Measurements from ENCODE around the gene CDC42BPA. TPM values are rescaled to one million over a fixed set of nuclear protein-coding genes. Genes with fewer than 3 reads are reported as not detected.
"Not testable (repeated sequence)": the region's sequence is repeated elsewhere in the genome, so short reads cannot be mapped to it uniquely, and the experiment has no call there.

The CDC42BPA gene
- total and polyA plus RNA-seq, 12 donors, result 7.4 to 73.8 (median 37.2) TPM

DNA sequence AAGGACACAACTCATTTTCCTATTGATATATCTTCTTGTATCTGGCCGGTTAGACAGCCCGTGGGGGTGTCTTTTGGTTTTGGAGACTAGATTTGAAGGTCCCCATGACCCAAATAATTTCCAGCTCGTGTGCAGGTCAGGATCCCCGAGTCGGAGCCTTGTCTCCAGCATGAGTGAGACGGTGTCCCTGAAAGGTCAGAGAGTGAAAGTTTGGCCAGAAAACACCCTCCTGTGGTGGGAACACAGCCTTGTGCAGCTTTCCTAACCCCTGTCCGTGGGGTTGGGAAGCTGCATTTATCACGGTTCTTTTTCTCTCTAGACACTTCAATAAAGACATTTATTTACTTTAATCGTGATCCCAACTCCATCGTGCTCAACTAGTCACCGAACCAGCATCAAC lies 360.6 kb downstream of the CDC42BPA start:
- H3K27ac ChIP-seq, result peak overlapping the region in 3 of 5 donors; percentile 47 to 55 (median 54)
- H3K36me3 ChIP-seq (replicated peaks in 1 of 2), result peaks cover 0 to 10% of the 10 kb centered on the region in 2 donors
- intact Hi-C loops (cut with DNase I), result no loop called here
- H3K9me3 ChIP-seq (replicated peaks in 1 of 3), result no peaks in the 10 kb centered on the region
- 44 to 66% (median 49%) methylated on average over 11 of the region's 11 CpGs for WGBS, 4 donors
- H3K4me3 ChIP-seq, result no peak overlapping the region
- no peak for TF ChIP-seq POLR2A (IDR thresholded peaks at IDR 0.05)
- TF ChIP-seq, protein P1, sequence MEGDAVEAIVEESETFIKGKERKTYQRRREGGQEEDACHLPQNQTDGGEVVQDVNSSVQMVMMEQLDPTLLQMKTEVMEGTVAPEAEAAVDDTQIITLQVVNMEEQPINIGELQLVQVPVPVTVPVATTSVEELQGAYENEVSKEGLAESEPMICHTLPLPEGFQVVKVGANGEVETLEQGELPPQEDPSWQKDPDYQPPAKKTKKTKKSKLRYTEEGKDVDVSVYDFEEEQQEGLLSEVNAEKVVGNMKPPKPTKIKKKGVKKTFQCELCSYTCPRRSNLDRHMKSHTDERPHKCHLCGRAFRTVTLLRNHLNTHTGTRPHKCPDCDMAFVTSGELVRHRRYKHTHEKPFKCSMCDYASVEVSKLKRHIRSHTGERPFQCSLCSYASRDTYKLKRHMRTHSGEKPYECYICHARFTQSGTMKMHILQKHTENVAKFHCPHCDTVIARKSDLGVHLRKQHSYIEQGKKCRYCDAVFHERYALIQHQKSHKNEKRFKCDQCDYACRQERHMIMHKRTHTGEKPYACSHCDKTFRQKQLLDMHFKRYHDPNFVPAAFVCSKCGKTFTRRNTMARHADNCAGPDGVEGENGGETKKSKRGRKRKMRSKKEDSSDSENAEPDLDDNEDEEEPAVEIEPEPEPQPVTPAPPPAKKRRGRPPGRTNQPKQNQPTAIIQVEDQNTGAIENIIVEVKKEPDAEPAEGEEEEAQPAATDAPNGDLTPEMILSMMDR (IDR thresholded peaks at IDR 0.05), result no peak
- DNase-seq, result peak in 2 of 7 donors; percentile 14 to 50
- H3K27me3 ChIP-seq, result no peaks in the 10 kb centered on the region
- peaks cover 16 to 32% of the 10 kb centered on the region in 2 donors for H3K4me1 ChIP-seq (replicated peaks in 1 of 2)

DNA sequence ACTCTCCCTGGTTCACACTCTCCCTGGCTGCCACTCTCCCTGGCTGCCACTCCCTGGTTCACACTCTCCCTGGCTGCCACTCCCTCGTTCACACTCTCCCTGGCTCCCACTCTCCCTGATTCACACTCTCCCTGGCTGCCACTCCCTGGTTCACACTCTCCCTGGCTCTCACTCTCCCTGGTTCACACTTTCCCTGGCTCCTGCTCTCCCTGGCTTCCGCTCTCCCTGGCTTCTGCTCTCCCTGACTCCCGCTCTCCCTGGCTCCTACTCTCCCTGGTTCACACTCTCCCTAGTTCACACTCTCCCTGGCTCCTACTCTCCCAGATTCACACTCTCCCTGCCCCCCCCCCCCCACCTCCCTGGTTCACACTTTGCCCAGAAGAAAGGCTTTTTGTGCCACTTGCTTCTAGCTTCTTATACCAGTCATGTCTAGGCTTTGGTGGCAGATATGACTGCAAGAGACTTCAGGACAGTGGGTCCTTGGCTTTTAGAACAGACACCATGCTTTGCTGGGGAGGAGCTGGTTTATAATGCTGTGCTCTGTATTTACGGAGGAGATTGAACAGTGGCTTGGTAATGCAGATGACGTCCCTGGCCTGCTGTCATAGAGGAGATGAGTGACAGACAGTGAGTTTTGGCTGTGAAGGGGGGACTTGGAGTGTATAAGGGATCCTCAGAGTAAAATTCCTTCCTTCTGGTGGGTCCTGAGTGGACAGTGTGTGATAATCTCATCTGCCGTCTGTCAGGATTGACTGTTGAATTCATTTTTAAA lies 361.2 kb downstream of the CDC42BPA start:
- TF ChIP-seq, protein P1 (IDR thresholded peaks at IDR 0.05), result no peak
- no peak for TF ChIP-seq POLR2A (IDR thresholded peaks at IDR 0.05)
- WGBS, 4 donors, result 71 to 88% (median 78%) methylated on average over 6 of the region's 6 CpGs
- Histone ChIP-seq H3K27ac (peak overlapping the region in 3 of 5 donors; percentile 47 to 55 (median 54)), H3K4me3 (no peak overlapping the region), H3K4me1 (replicated peaks in 1 of 2) (peaks cover 12 to 32% of the 10 kb centered on the region in 2 donors), H3K27me3 (no peaks in the 10 kb centered on the region), H3K36me3 (replicated peaks in 1 of 2) (peaks cover 0 to 4% of the 10 kb centered on the region in 2 donors), H3K9me3 (replicated peaks in 1 of 3) (no peaks in the 10 kb centered on the region)
- DNase-seq, result peak in 2 of 7 donors; percentile 14 to 30
- intact Hi-C loops (cut with DNase I), result no loop called here

DNA sequence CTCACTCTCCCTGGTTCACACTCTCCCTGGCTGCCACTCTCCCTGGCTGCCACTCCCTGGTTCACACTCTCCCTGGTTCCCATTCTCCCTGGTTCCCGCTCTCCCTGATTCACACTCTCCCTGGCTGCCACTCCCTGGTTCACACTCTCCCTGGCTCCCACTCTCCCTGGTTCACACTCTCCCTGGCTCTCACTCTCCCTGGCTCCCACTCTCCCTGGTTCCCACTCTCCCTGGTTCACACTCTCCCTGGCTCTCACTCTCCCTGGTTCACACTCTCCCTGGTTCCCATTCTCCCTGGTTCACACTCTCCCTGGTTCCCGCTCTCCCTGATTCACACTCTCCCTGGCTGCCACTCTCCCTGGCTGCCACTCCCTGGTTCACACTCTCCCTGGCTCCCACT lies 362.4 kb downstream of the CDC42BPA start:
- H3K4me3 ChIP-seq; H3K27me3 ChIP-seq; H3K27ac ChIP-seq; H3K36me3 ChIP-seq (replicated peaks in 1 of 2); intact Hi-C loops (cut with DNase I); H3K9me3 ChIP-seq (replicated peaks in 1 of 3); DNase-seq: not testable (repeated sequence)
- H3K4me1 ChIP-seq (replicated peaks in 1 of 2), result peaks cover 12 to 34% of the 10 kb centered on the region in 2 donors
- WGBS, 4 donors, result 82 to 100% (median 97%) methylated on average over 2 of the region's 2 CpGs

DNA sequence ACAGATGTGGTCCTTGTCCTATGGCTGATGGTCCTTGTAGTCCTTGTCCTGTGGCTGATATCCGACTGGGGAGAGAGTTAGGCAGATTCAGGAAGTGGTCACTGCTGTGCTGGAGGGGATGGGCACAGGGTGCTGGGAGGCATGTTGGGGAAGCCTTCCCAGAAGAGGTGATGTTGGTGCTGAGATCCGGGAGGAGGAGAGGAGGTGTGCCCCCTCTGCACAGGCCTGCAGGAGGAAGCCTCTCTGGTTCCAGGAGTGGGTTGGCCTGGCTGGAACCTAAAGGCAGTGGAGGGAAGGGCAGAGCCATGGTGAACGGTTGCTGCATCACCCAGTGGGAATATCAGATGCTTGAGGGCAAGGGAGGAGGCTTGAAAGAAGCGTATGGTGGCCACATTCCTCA lies 363.5 kb downstream of the CDC42BPA start:
- H3K27me3 ChIP-seq, result no peaks in the 10 kb centered on the region
- WGBS, 4 donors, result 80 to 88% (median 84%) methylated on average over 3 to 4 of the region's 4 CpGs
- H3K4me3 ChIP-seq, result no peak overlapping the region
- peak in 1 of 7 donors; percentile 40 for DNase-seq
- no peaks in the 10 kb centered on the region for H3K36me3 ChIP-seq (replicated peaks in 1 of 2)
- H3K9me3 ChIP-seq (replicated peaks in 1 of 3), result no peaks in the 10 kb centered on the region
- H3K4me1 ChIP-seq (replicated peaks in 1 of 2), result peaks cover 12 to 43% of the 10 kb centered on the region in 2 donors
- intact Hi-C loops (cut with DNase I), result no loop called here
- H3K27ac ChIP-seq, result peak overlapping the region in 2 of 5 donors; percentile 8 to 55
- TF ChIP-seq POLR2A (IDR thresholded peaks at IDR 0.05), result no peak
- TF ChIP-seq, protein P1 (IDR thresholded peaks at IDR 0.05), result no peak
